ENCODE results near the gene ARFRP1. TPM values are rescaled to one million over a fixed set of nuclear protein-coding genes. Genes with fewer than 3 reads are reported as not detected.

ARFRP1 gene
- total and polyA plus RNA-seq, 2 of the 13 experiments (the other 11 are each of a cell fraction or from before 2014, with no cell fraction given), result 32.0 to 51.1 TPM

- TF ChIP-seq, protein P1, sequence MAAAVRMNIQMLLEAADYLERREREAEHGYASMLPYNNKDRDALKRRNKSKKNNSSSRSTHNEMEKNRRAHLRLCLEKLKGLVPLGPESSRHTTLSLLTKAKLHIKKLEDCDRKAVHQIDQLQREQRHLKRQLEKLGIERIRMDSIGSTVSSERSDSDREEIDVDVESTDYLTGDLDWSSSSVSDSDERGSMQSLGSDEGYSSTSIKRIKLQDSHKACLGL (CRISPR knock-in tag; IDR thresholded peaks at IDR 0.05), result no peak
- TF ChIP-seq ZNF652 (CRISPR knock-in tag; IDR thresholded peaks at IDR 0.05; ENCODE audit: borderline replicate concordance, low read depth) (no peak), HNRNPH1 (optimal IDR thresholded peaks at IDR 0.05; ENCODE audit: low read depth, low read length) (no peak), AHDC1 (CRISPR knock-in tag; IDR thresholded peaks at IDR 0.05; ENCODE audit: borderline replicate concordance) (no peak), ZNF468 (CRISPR knock-in tag; IDR thresholded peaks at IDR 0.05) (no peak), ZSCAN21 (CRISPR knock-in tag; IDR thresholded peaks at IDR 0.05; ENCODE audit: borderline replicate concordance) (no peak), SALL1 (CRISPR knock-in tag; IDR thresholded peaks at IDR 0.05) (0 out of 2 replicates have a peak, but pooled peaks have one; percentile 39), TBX3 (IDR thresholded peaks at IDR 0.05; ENCODE audit: borderline replicate concordance) (no peak), KAT7 (CRISPR knock-in tag; IDR thresholded peaks at IDR 0.05; ENCODE audit: borderline replicate concordance) (no peak), ZBTB38 (CRISPR knock-in tag; IDR thresholded peaks at IDR 0.05) (peak; percentile 18; the same call in 1 of the 2 replicates), ZNF784 (CRISPR knock-in tag; IDR thresholded peaks at IDR 0.05; ENCODE audit: borderline replicate concordance) (no peak), ZNF569 (CRISPR knock-in tag; IDR thresholded peaks at IDR 0.05; ENCODE audit: borderline replicate concordance) (no peak), PITX1 (CRISPR knock-in tag; IDR thresholded peaks at IDR 0.05) (peak; percentile 42; the same call in 1 of the 2 replicates), IKZF4 (CRISPR knock-in tag; IDR thresholded peaks at IDR 0.05; ENCODE audit: borderline replicate concordance, low read depth, not compliant biosample characterization) (no peak)
- TF ChIP-seq, protein P2, sequence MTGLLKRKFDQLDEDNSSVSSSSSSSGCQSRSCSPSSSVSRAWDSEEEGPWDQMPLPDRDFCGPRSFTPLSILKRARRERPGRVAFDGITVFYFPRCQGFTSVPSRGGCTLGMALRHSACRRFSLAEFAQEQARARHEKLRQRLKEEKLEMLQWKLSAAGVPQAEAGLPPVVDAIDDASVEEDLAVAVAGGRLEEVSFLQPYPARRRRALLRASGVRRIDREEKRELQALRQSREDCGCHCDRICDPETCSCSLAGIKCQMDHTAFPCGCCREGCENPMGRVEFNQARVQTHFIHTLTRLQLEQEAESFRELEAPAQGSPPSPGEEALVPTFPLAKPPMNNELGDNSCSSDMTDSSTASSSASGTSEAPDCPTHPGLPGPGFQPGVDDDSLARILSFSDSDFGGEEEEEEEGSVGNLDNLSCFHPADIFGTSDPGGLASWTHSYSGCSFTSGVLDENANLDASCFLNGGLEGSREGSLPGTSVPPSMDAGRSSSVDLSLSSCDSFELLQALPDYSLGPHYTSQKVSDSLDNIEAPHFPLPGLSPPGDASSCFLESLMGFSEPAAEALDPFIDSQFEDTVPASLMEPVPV (CRISPR knock-in tag; IDR thresholded peaks at IDR 0.05), result no peak
These were observed 48.3 kb upstream of the ARFRP1 start (continued) for GRCh38 chr20:63755933-63756647.
